HEK293 (cell line): ENCODE results near the gene ZNF222.

ENCODE experiments used
- CTCF ChIA-PET: fragments of 350-600 bp; formaldehyde crosslinking; extraction: SDS; loops from one replicate; lab custom pipeline; 2021; ENCODE audit warnings: antibody characterized with exemption; lab: Yijun Ruan, JAX
- POLR2A ChIA-PET: fragments of 300-600 bp; formaldehyde crosslinking; extraction: SDS; loops from one replicate; lab custom pipeline; 2020; ENCODE audit warnings: antibody characterized with exemption, inconsistent platforms; lab: Yijun Ruan, JAX
- H3K27ac ChIP-seq: fragments of 200-500 bp; sonication (Bioruptor generic); 2 replicates; pipeline ENCODE4 v1.5.1; 2014; ENCODE audit warnings: low read depth, low read length, control low read depth, inconsistent platforms; ENCODE audit errors: extremely low read depth
- H3K36me3 ChIP-seq, 2 experiments: fragments of 200-500 bp in 1 of 2; sonication (Bioruptor generic) in 1 of 2; 1 replicate in 1 of 2; 2 replicates in 1 of 2; pipeline ENCODE4 v1.5.1; 2014 to 2017; ENCODE audit warnings: inconsistent platforms in 2 of 2, low read length in 2 of 2; ENCODE audit not compliant: control insufficient read depth in 2 of 2, insufficient read depth in 1 of 2
- H3K4me1 ChIP-seq: fragments of 200-500 bp; sonication (Bioruptor generic); 2 replicates; pipeline ENCODE4 v1.5.1; 2014; ENCODE audit warnings: mild to moderate bottlenecking, low read length, inconsistent platforms; ENCODE audit not compliant: control insufficient read depth, insufficient read depth
- H3K4me3 ChIP-seq: 2 replicates; pipeline ENCODE4 v1.5.1; 2011; ENCODE audit warnings: low read depth, mild to moderate bottlenecking, control low read depth, low read length, moderate library complexity
- H3K9me3 ChIP-seq: fragments of 200-500 bp; sonication (Bioruptor generic); 2 replicates; pipeline ENCODE4 v1.5.1; 2014; ENCODE audit warnings: low read depth, low read length, inconsistent platforms; ENCODE audit not compliant: control insufficient read depth, insufficient read depth
- HIC1 ChIP-seq: fragments of 450-650 bp; formaldehyde crosslinking; IDR thresholded peaks from 2 replicates; pipeline ENCODE4 v1.5.1; 2016; ENCODE audit warnings: missing biosample characterization, missing genetic modification characterization
- SCRT1 ChIP-seq: fragments of 450-650 bp; formaldehyde crosslinking; IDR thresholded peaks from 2 replicates; pipeline ENCODE4 v1.5.1; 2016; ENCODE audit warnings: missing biosample characterization, missing genetic modification characterization, borderline replicate concordance
- SCRT2 ChIP-seq: fragments of 450-650 bp; formaldehyde crosslinking; IDR thresholded peaks from 2 replicates; pipeline ENCODE4 v1.5.1; 2016; ENCODE audit warnings: missing biosample characterization, missing genetic modification characterization
- SP7 ChIP-seq: fragments of 450-650 bp; formaldehyde crosslinking; IDR thresholded peaks from 2 replicates; pipeline ENCODE4 v1.5.1; 2016; ENCODE audit warnings: missing biosample characterization, missing genetic modification characterization
- YY2 ChIP-seq: fragments of 450-650 bp; formaldehyde crosslinking; IDR thresholded peaks from 2 replicates; pipeline ENCODE4 v1.5.1; 2016; ENCODE audit warnings: missing biosample characterization, missing genetic modification characterization
- ZNF16 ChIP-seq: fragments of 450-650 bp; formaldehyde crosslinking; IDR thresholded peaks from 2 replicates; pipeline ENCODE4 v1.5.1; 2016; ENCODE audit warnings: low read depth, missing biosample characterization, missing genetic modification characterization
- ZNF18 ChIP-seq: fragments of 450-650 bp; formaldehyde crosslinking; IDR thresholded peaks from 2 replicates; pipeline ENCODE4 v1.5.1; 2016; ENCODE audit warnings: missing biosample characterization, missing genetic modification characterization
- ZNF223 ChIP-seq: fragments of 450-650 bp; formaldehyde crosslinking; IDR thresholded peaks from 2 replicates; pipeline ENCODE4 v1.5.1; 2016; ENCODE audit warnings: missing biosample characterization, missing genetic modification characterization
- ZNF645 ChIP-seq: fragments of 450-650 bp; formaldehyde crosslinking; IDR thresholded peaks from 2 replicates; pipeline ENCODE4; 2016; ENCODE audit warnings: missing biosample characterization, missing genetic modification characterization
- ZNF654 ChIP-seq: fragments of 450-650 bp; formaldehyde crosslinking; IDR thresholded peaks from 2 replicates; pipeline ENCODE4 v1.5.1; 2016; ENCODE audit warnings: low read depth, missing biosample characterization, missing genetic modification characterization
- ZNF660 ChIP-seq: fragments of 450-650 bp; IDR thresholded peaks from 2 replicates; pipeline ENCODE4 v1.5.1; 2018; ENCODE audit warnings: missing biosample characterization, mild to moderate bottlenecking, missing genetic modification characterization
- ZSCAN16 ChIP-seq: fragments of 450-650 bp; formaldehyde crosslinking; IDR thresholded peaks from 2 replicates; pipeline ENCODE4 v1.5.1; 2016; ENCODE audit warnings: missing biosample characterization, missing genetic modification characterization

The ZNF222 gene

GRCh38 chr19:44055870-44056269, 30.7 kb downstream of the ZNF222 start:
- H3K9me3 ChIP-seq = peaks cover 4% of the 10 kb centered on the region
- TF ChIP-seq ZNF654 (tag by site-specific recombination) (0 out of 2 replicates have a peak, but pooled peaks have one; percentile 2), ZNF18 (no peak), ZNF645 (no peak)
- H3K36me3 ChIP-seq = peaks cover 53 to 70% of the 10 kb centered on the region in 2 experiments
- no peak overlapping the region for H3K4me3 ChIP-seq
- H3K4me1 ChIP-seq = peaks cover 14% of the 10 kb centered on the region
- no peak overlapping the region for H3K27ac ChIP-seq
- ChIA-PET CTCF (interaction anchor here (0.6 kb wide), 1 partner anchor 135 kb away, joined by 3 read pairs; no protein-coding TSS in a partner anchor), POLR2A (no interaction called here)

GRCh38 chr19:44059229-44059628, 34.0 kb downstream of the ZNF222 start:
- CTCF ChIA-PET = interaction anchor here (0.6 to 1.0 kb wide), 2 partner anchors 35 to 192 kb away, joined by 3 to 4 read pairs; no protein-coding TSS in a partner anchor
- H3K27ac ChIP-seq = no peak overlapping the region

GRCh38 chr19:44061038-44061437, 35.9 kb downstream of the ZNF222 start:
- H3K9me3 ChIP-seq = peaks cover 13% of the 10 kb centered on the region
- peaks cover 85 to 99% of the 10 kb centered on the region in 2 experiments for H3K36me3 ChIP-seq
- CTCF ChIA-PET = no interaction called here
- no peak overlapping the region for H3K4me3 ChIP-seq
- no peak overlapping the region for H3K27ac ChIP-seq
- POLR2A ChIA-PET = no interaction called here
- TF ChIP-seq SCRT2 (tag by site-specific recombination) (peak; percentile 96), SCRT1 (tag by site-specific recombination) (peak; percentile 85), ZSCAN16 (tag by site-specific recombination) (no peak)
- no peaks in the 10 kb centered on the region for H3K4me1 ChIP-seq

More at GRCh38 chr19:44059229-44059628, 34.0 kb downstream of the ZNF222 start:
- POLR2A ChIA-PET = no interaction called here
- H3K9me3 ChIP-seq = peaks cover 4% of the 10 kb centered on the region
- TF ChIP-seq ZNF223 (tag by site-specific recombination) (no peak), ZNF660 (tag by site-specific recombination) (no peak), HIC1 (tag by site-specific recombination) (no peak), YY2 (tag by site-specific recombination) (no peak), SP7 (tag by site-specific recombination) (no peak), ZNF16 (tag by site-specific recombination) (no peak), ZNF18 (no peak)
- TF ChIP-seq, all 188 proteins: peak for 0
- Histone ChIP-seq H3K4me3 (no peak overlapping the region), H3K4me1 (no peaks in the 10 kb centered on the region), H3K36me3 (peaks cover 86 to 99% of the 10 kb centered on the region in 2 experiments)
